K562 (cell line): ENCODE results near the gene CITED2. TPM values are rescaled to one million over a fixed set of nuclear protein-coding genes. Genes with fewer than 3 reads are reported as not detected.

Experiments used
- ATAC-seq: fragments of 200-7000 bp; cut with Tn5 transposase; 3 replicates; pipeline ENCODE4 v1.9.1; 2020; ENCODE audit warnings: moderate library complexity
- BruUV-seq: library from RNA; stranded (reverse); fragments of 400-500 nt; replicated peaks from 2 replicates; lab custom pipeline; 2021; lab: Mats Ljungman, UMichigan
- CTCF ChIA-PET: fragments of 300-600 bp; formaldehyde crosslinking; extraction: SDS; loops from one replicate; lab custom pipeline; 2021; ENCODE audit warnings: low intra/inter-chr PET ratio; lab: Yijun Ruan, JAX
- POLR2A ChIA-PET: fragments of 300-600, 350-650 bp; sonication (Branson Sonifier 250); formaldehyde crosslinking; extraction: SDS; loops from one replicate; lab custom pipeline; 2021; ENCODE audit warnings: antibody characterized with exemption, inconsistent platforms; lab: Yijun Ruan, JAX
- DNase-seq, 4 experiments: peaks; one replicate each; pipeline versions ENCODE4 v3.0.0 to v3.0.0-alpha.2; 2011 to 2018; ENCODE audit warnings: low spot score in 3 of 4, mixed read lengths in 3 of 4; ENCODE audit errors: extremely low read depth in 1 of 4
- FAIRE-seq: peaks from 2 replicates; lab custom pipeline; 2011; peaks lifted over from hg19 to GRCh38; lab: Jason Lieb, UNC
- H2AFZ ChIP-seq: 2 replicates; pipeline ENCODE4 v1.6.0; 2011; ENCODE audit warnings: low read depth, low read length, control low read depth, inconsistent platforms
- H3K27ac ChIP-seq: fragments of 200-600 bp; 3 replicates; pipeline ENCODE4 v1.8.0; 2011; ENCODE audit warnings: low read depth, mild to moderate bottlenecking, control low read depth, inconsistent platforms, low read length, moderate library complexity, mixed read lengths; ENCODE audit errors: extremely low read depth
- H3K27me3 ChIP-seq, 2 experiments: fragments of 300-600 bp in 1 of 2; 2 replicates in 1 of 2; 3 replicates in 1 of 2; pipeline versions ENCODE4 v1.6.0 to v1.8.0; 2011; ENCODE audit warnings: inconsistent platforms in 2 of 2, low read length in 2 of 2, mild to moderate bottlenecking in 1 of 2, mixed read lengths in 1 of 2, moderate library complexity in 1 of 2; ENCODE audit not compliant: control insufficient read depth in 2 of 2, insufficient read depth in 2 of 2
- H3K36me3 ChIP-seq: fragments of 300-600 bp; 3 replicates; pipeline ENCODE4 v1.8.0; 2011; ENCODE audit warnings: mild to moderate bottlenecking, low read length, inconsistent platforms; ENCODE audit not compliant: control insufficient read depth, insufficient read depth
- H3K4me1 ChIP-seq, 2 experiments: fragments of 200-600 bp in 1 of 2; replicated peaks in 1 of 2; 2 replicates in 1 of 2; 3 replicates in 1 of 2; pipeline versions ENCODE4 v1.5.1 to v1.8.0; 2011; ENCODE audit warnings: inconsistent platforms in 2 of 2, low read length in 2 of 2, mild to moderate bottlenecking in 1 of 2, mixed read lengths in 1 of 2, moderate library complexity in 1 of 2; ENCODE audit not compliant: control insufficient read depth in 2 of 2, insufficient read depth in 2 of 2
- H3K4me2 ChIP-seq: 2 replicates; pipeline ENCODE4 v1.6.1; 2011; ENCODE audit warnings: low read length, control low read depth, inconsistent platforms, mixed read lengths; ENCODE audit not compliant: insufficient read depth
- H3K4me3 ChIP-seq: fragments of 200-600 bp; sonication (generic), shearing (Covaris generic); 2 replicates; pipeline ENCODE4 v1.5.1; 2016; ENCODE audit warnings: control low read depth, inconsistent platforms
- H3K79me2 ChIP-seq: fragments of 200-600 bp; 3 replicates; pipeline ENCODE4 v1.8.0; 2011; ENCODE audit warnings: low read length, inconsistent platforms; ENCODE audit not compliant: control insufficient read depth, insufficient read depth
- H3K9ac ChIP-seq, 2 experiments: 2 replicates each; pipeline versions ENCODE4 v1.6.0 to v1.6.1; 2011; ENCODE audit warnings: low read depth in 2 of 2, low read length in 2 of 2, control low read depth in 1 of 2, inconsistent platforms in 1 of 2, mild to moderate bottlenecking in 1 of 2, mixed read lengths in 1 of 2; ENCODE audit not compliant: insufficient read depth in 1 of 2
- H3K9me1 ChIP-seq: one replicate; pipeline ENCODE4 v1.6.0; 2011; ENCODE audit warnings: inconsistent platforms, mild to moderate bottlenecking, low read length, moderate library complexity; ENCODE audit not compliant: control insufficient read depth, insufficient read depth
- H3K9me3 ChIP-seq: replicated peaks from 2 replicates; pipeline ENCODE4 v1.5.1; 2011; ENCODE audit warnings: low read depth, low read length, inconsistent platforms; ENCODE audit not compliant: control insufficient read depth, insufficient read depth
- H4K20me1 ChIP-seq: replicated peaks from 2 replicates; pipeline ENCODE4 v1.6.1; 2011; ENCODE audit warnings: low read length, inconsistent platforms, mixed read lengths; ENCODE audit not compliant: control insufficient read depth, insufficient read depth
- CCAR2 ChIP-seq: fragments of 200-400 bp; formaldehyde crosslinking; IDR thresholded peaks from 2 replicates; pipeline ENCODE4 v1.6.1; 2017; ENCODE audit warnings: mild to moderate bottlenecking, low read depth, low read length
- MBD1 ChIP-seq: fragments of 250-450 bp; sonication (Bioruptor Pico); IDR thresholded peaks from 2 replicates; pipeline ENCODE4 v1.8.0; 2022; ENCODE audit warnings: inconsistent platforms
- MEF2A ChIP-seq: IDR thresholded peaks from 2 replicates; pipeline ENCODE4 v1.6.1; 2011; ENCODE audit warnings: low read depth, mild to moderate bottlenecking, low read length, moderate library complexity; ENCODE audit not compliant: control insufficient read depth
- NCOA1 ChIP-seq: fragments of 450-650 bp; IDR thresholded peaks from 2 replicates; pipeline ENCODE4 v1.6.1; 2016; ENCODE audit warnings: low read depth
- NR2C2 ChIP-seq, 2 experiments: fragments of 200-800 bp in 1 of 2; sonication (Bioruptor generic) in 1 of 2; sonication (generic) in 1 of 2; formaldehyde crosslinking in 1 of 2; IDR thresholded peaks; 2 replicates each; pipeline versions ENCODE4 v1.6.1 to v1.8.0; 2016 to 2022; ENCODE audit warnings: mild to moderate bottlenecking in 1 of 2, missing compliant biosample characterization in 1 of 2, missing genetic modification characterization in 1 of 2, missing genetic modification reagents in 1 of 2
- RBM22 ChIP-seq: fragments of 200-400 bp; formaldehyde crosslinking; IDR thresholded peaks from 2 replicates; pipeline ENCODE4 v1.6.1; 2018; ENCODE audit warnings: low read length, low read depth; ENCODE audit not compliant: poor library complexity, severe bottlenecking
- REST ChIP-seq, 2 experiments: fragments of 450-650 bp; formaldehyde crosslinking in 1 of 2; IDR thresholded peaks; 2 replicates each; pipeline versions ENCODE4 v1.4.0 to v1.6.1; 2014 to 2020; ENCODE audit warnings: mild to moderate bottlenecking in 2 of 2, borderline replicate concordance in 1 of 2, low read depth in 1 of 2
- STAT5B ChIP-seq: fragments of 250-450 bp; sonication (Bioruptor Pico); IDR thresholded peaks from 2 replicates; pipeline ENCODE4 v1.8.0; 2021; ENCODE audit warnings: mild to moderate bottlenecking, inconsistent platforms
- TEAD1 ChIP-seq, 2 experiments: fragments of 450-650 bp in 1 of 2; sonication (generic) in 1 of 2; formaldehyde crosslinking; IDR thresholded peaks; 2 replicates each; pipeline versions ENCODE4 v1.4.0 to v1.8.0; 2020 to 2022; ENCODE audit warnings: mild to moderate bottlenecking in 2 of 2, missing genetic modification reagents in 1 of 2
- YY1 ChIP-seq, 3 experiments: IDR thresholded peaks; 2 replicates each; pipeline ENCODE4 v1.6.1; 2011; ENCODE audit warnings: low read length in 2 of 3, mild to moderate bottlenecking in 2 of 3, moderate library complexity in 2 of 3, borderline replicate concordance in 1 of 3, control low read depth in 1 of 3, low read depth in 1 of 3; ENCODE audit not compliant: insufficient read depth in 3 of 3, insufficient replicate concordance in 2 of 3, control insufficient read depth in 1 of 3, insufficient read length in 1 of 3; ENCODE audit errors: extremely low read depth in 1 of 3
- ZNF764 ChIP-seq: fragments of 250-450 bp; sonication (Bioruptor Pico); IDR thresholded peaks from 2 replicates; pipeline ENCODE4 v1.4.0; 2020; ENCODE audit warnings: low read depth, mild to moderate bottlenecking, moderate library complexity
- whole genome bisulfite sequencing: fragments of 100-300 bp; shearing (Covaris generic); methylation state at CpG from one replicate; pipeline ENCODE4 v1.1.6; 2016; ENCODE audit warnings: low coverage, mixed read lengths; ENCODE audit not compliant: insufficient coverage; ENCODE audit errors: missing lambda C conversion rate; 5-methylcytosine and 5-hydroxymethylcytosine counted together
- in situ Hi-C: fragments of 300-500 bp; cut with MboI; formaldehyde crosslinking; loops from 4 replicates; pipeline ENCODE4 v1.15.0; 2018; ENCODE audit warnings: inconsistent platforms, mixed read lengths
- intact Hi-C: fragments of 100-400 bp; cut with micrococcal nuclease; formaldehyde crosslinking; loops from 2 replicates; pipeline ENCODE4 v1.14.2; 2022
- polyA plus RNA-seq, 8 experiments: library from polyadenylated mRNA; depleted of rRNA in 4 of 8; stranded (reverse) in 5 of 8; unstranded in 3 of 8; fragments of >200 nt; fragmentation: Nextera tagmentation in 2 of 8; fragmentation: Illumina TruSeq in 1 of 8; extraction: Ambion mirVana in 2 of 8; extraction: Trizol in 1 of 8; gene quantifications; 2 replicates each; pipeline versions ENCODE4 v1.2.1 to v1.2.3, GENCODE V29; 2011 to 2014; ENCODE audit warnings: inconsistent platforms in 1 of 8, missing spikeins in 1 of 8
- total RNA-seq, 7 experiments: library from RNA; depleted of rRNA in 6 of 7; stranded (reverse); fragments of >200 nt in 6 of 7; fragmentation: Illumina TruSeq in 2 of 7; extraction: Trizol in 2 of 7; gene quantifications; 2 replicates each; pipeline versions ENCODE4 v1.2.1 to v1.2.3, GENCODE V29; 2011 to 2021; ENCODE audit warnings: low replicate concordance in 1 of 7

CITED2 gene
- total and polyA plus RNA-seq, 9 of the 15 experiments (the other 6 are each of a cell fraction or from before 2014, with no cell fraction given): 0.21 to 86.1 (median 17.5) TPM

- ChIA-PET CTCF (no interaction called here), POLR2A (no interaction called here)
- no peaks in the 10 kb centered on the region for H4K20me1 ChIP-seq
- no peaks in the 10 kb centered on the region for H3K36me3 ChIP-seq
- no peak overlapping the region for H3K4me3 ChIP-seq
- ATAC-seq: no peak
- H3K4me2 ChIP-seq: no peak overlapping the region
- BruUV-seq: no TSS peak
- no peak overlapping the region for H2AFZ ChIP-seq
- peaks cover 13 to 29% of the 10 kb centered on the region in 2 experiments; a peak in 4 of 5 replicates for H3K27me3 ChIP-seq
- intact Hi-C loops (no loop called here), in situ Hi-C loops (no loop called here)
- H3K9me3 ChIP-seq: no peaks in the 10 kb centered on the region
- WGBS: under 1% methylated on average over 5 of the region's 5 CpGs
- H3K4me1 ChIP-seq: no peaks in the 10 kb centered on the region
- DNase-seq: no peak
- no peaks in the 10 kb centered on the region for H3K79me2 ChIP-seq
- no peaks in the 10 kb centered on the region for H3K9me1 ChIP-seq
- H3K9ac ChIP-seq: no peak overlapping the region
- no peak overlapping the region for H3K27ac ChIP-seq
- FAIRE-seq: no peak
- TF ChIP-seq REST (IDR thresholded peaks at IDR 0.05; ENCODE audit: borderline replicate concordance) (no peak), REST (CRISPR knock-in tag; IDR thresholded peaks at IDR 0.05; ENCODE audit: low read depth) (no peak), STAT5B (CRISPR knock-in tag) (no peak), ZNF764 (CRISPR knock-in tag) (no peak), MBD1 (CRISPR knock-in tag) (no peak), CCAR2 (no peak), TEAD1 (CRISPR knock-in tag; IDR thresholded peaks at IDR 0.05) (no peak), NR2C2 (CRISPR knock-in tag; IDR thresholded peaks at IDR 0.05) (no peak), NR2C2 (tag; IDR thresholded peaks at IDR 0.05) (no peak), RBM22 (no peak), NCOA1 (no peak), YY1 (IDR thresholded peaks at IDR 0.05; ENCODE audit: borderline replicate concordance in 1 of 3, control insufficient read depth in 1 of 3, extremely low read depth in 1 of 3, insufficient read depth in 3 of 3, insufficient read length in 1 of 3, insufficient replicate concordance in 2 of 3, low read depth in 1 of 3, low read length in 2 of 3) (no peak), MEF2A (no peak)
Observed at GRCh38 chr6:139330306-139330705, 44.1 kb downstream of the CITED2 start.
